ENCODE results near the gene CCR9. TPM values are rescaled to one million over a fixed set of nuclear protein-coding genes. Genes with fewer than 3 reads are reported as not detected.
"Not testable (repeated sequence)": the region's sequence is repeated elsewhere in the genome, so short reads cannot be mapped to it uniquely, and the experiment has no call there.

Gene CCR9
- polyA plus RNA-seq, 1 donor, result 1.0 TPM

GRCh38 chr3:45857024-45857423 lies 29.3 kb upstream of the CCR9 start:
- not testable (repeated sequence) for H3K4me3 ChIP-seq (ENCODE audit: low read length); DNase-seq; H3K27ac ChIP-seq (ENCODE audit: low read length); H3K27me3 ChIP-seq (ENCODE audit: control insufficient read depth, insufficient read depth, low read length); H3K9me3 ChIP-seq (ENCODE audit: control insufficient read depth, low read depth, low read length); H3K36me3 ChIP-seq (ENCODE audit: control insufficient read depth, insufficient read depth, low read length)
- WGBS (ENCODE audit: insufficient coverage, low lambda C conversion rate), result no CpG with 5 or more reads among the region's 2 CpGs
- H3K4me1 ChIP-seq (ENCODE audit: control insufficient read depth, insufficient read depth, low read length), result peaks cover 18% of the 10 kb centered on the region

DNA sequence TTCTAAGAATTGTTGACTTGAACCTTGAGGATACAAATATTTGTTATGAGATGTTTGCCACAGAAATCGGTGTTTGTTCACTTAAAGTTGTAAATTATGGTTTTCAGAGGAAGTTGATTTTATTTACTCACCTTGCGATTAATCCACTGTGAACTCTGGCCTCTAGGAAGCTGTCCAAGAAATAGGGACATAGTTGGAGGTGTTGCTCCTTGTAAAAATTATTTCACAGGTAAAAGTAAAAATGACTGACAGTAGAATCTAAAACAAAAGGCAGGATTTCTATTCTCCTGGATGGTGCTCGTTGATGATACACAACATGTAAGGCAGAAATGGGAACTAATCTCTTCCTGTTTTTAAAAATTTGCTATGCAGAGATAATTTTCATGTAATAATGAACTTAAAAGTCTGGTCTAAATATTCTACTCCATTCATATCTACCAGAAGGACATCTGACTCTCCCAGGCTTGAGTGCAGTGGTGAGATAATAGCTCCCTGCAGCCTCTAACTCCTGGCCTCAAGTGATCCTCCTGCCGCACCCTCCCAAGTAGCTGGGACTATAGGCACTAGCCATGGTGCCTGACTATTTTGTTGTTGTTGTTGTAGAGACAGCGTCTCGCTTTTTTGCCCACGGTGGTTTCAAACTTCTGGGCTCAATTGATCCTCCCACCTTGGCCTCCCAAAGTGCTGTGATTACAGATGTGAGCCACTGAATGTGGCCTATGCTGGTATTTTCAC lies 27.4 kb upstream of the CCR9 start:
- no peak for DNase-seq
- Histone ChIP-seq H3K27me3 (ENCODE audit: control insufficient read depth, insufficient read depth, low read length) (no peaks in the 10 kb centered on the region), H3K9me3 (ENCODE audit: control insufficient read depth, low read depth, low read length) (no peaks in the 10 kb centered on the region), H3K4me1 (ENCODE audit: control insufficient read depth, insufficient read depth, low read length) (peaks cover 22% of the 10 kb centered on the region), H3K4me3 (ENCODE audit: low read length) (no peak overlapping the region), H3K36me3 (ENCODE audit: control insufficient read depth, insufficient read depth, low read length) (no peaks in the 10 kb centered on the region), H3K27ac (ENCODE audit: low read length) (no peak overlapping the region)
- WGBS (ENCODE audit: insufficient coverage, low lambda C conversion rate), result 100% methylated on average over 1 of the region's 7 CpGs

DNA sequence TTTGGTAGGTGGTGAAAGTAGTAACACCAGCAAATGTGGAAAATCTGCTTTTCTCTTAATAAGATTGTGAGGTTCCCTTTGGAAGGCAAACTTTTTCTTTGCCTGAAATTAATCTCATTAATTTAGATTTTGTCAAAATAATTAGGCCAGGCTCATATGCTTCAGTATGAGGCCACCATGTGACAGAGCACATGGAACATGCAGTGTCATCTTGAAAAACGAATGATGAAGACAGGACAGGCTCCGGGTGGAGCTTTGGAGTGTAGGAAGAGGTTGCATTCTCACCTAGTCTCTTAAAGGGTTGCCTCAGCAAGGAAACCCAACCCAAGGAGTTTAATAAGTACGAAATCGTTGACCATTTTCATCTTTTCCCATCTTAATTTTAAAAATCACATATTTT lies 25.9 kb upstream of the CCR9 start:
- Histone ChIP-seq H3K36me3 (ENCODE audit: control insufficient read depth, insufficient read depth, low read length) (no peaks in the 10 kb centered on the region), H3K4me1 (ENCODE audit: control insufficient read depth, insufficient read depth, low read length) (peaks cover 22% of the 10 kb centered on the region), H3K27ac (ENCODE audit: low read length) (peak overlapping the region; percentile 39), H3K27me3 (ENCODE audit: control insufficient read depth, insufficient read depth, low read length) (no peaks in the 10 kb centered on the region), H3K9me3 (ENCODE audit: control insufficient read depth, low read depth, low read length) (no peaks in the 10 kb centered on the region), H3K4me3 (ENCODE audit: low read length) (no peak overlapping the region)
- WGBS (ENCODE audit: insufficient coverage, low lambda C conversion rate), result 80% methylated on average over 3 of the region's 4 CpGs
- no peak for DNase-seq

DNA sequence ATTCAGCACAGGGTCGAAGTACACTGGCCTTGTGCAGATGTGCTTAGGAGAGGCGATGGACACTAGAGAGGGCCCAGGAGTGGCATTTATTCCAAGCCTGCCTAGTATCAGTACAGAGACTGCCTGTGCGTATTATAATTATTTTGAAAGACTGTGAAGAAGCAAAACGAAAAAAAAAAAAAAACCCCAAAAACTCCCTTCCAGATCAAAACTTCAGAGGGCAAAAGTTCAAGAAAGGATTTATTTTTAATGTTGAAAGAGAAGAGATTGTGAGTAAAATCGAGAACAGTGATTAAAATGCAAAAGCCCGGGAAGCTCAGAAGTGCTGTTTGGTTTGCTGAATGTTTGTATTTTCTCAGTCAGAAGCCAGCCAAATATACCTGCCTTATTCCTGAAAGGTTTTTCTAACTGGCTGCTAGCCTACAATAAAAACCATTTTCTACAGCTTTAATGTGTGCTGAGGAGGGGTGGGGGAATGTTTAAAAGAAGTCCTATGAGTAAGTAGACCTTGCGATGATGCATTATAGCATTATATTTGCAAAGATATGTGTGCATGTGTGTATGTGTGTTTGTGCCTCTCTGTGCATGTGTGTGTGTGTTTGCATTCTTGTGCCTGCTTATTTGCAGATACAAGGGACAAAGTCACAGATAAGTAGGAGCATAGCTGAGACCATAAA lies 25.2 kb upstream of the CCR9 start:
- Histone ChIP-seq H3K4me3 (ENCODE audit: low read length) (no peak overlapping the region), H3K4me1 (ENCODE audit: control insufficient read depth, insufficient read depth, low read length) (peaks cover 22% of the 10 kb centered on the region), H3K27me3 (ENCODE audit: control insufficient read depth, insufficient read depth, low read length) (no peaks in the 10 kb centered on the region), H3K36me3 (ENCODE audit: control insufficient read depth, insufficient read depth, low read length) (no peaks in the 10 kb centered on the region), H3K27ac (ENCODE audit: low read length) (peak overlapping the region; percentile 39), H3K9me3 (ENCODE audit: control insufficient read depth, low read depth, low read length) (no peaks in the 10 kb centered on the region)
- peak; percentile 67 to 87 for DNase-seq
- 29% methylated on average over 1 of the region's 7 CpGs for WGBS (ENCODE audit: insufficient coverage, low lambda C conversion rate)

DNA sequence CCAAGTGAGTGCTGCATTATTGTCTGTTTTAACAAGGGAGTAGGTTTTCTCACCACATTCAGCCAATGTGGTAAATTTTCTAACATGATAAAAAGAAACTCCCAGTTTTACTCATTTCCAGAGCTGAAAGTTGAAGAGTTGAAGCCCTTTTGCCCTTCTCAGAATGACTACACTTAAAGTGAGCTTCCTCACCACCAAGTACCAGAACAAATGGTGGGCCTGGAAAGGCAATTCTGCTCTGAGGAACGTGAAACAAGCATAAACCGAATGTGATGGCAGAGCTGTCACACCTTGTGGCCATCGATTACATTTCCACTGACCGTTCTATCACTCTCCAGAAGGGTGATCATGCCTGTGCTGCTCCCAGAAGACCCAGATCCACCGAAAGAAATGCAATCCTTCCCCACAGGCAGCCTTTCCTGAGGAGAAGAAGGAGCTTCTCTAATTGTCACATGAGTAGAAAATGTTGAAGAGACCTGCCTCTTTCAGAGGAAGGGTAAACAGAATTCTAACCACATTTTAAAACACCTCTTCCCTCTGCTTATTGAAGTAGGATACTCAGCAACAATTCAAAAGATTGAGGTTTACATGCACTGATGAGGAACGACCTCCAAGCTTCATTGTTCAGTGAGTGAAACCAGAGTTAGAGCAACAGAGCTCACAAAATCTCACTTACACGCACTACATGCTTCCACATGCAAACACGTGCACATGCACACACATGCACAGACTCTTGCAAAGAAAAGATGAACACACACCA lies 21.4 kb upstream of the CCR9 start:
- DNase-seq, result no peak

GRCh38 chr3:45865563-45865962 lies 20.8 kb upstream of the CCR9 start:
- Histone ChIP-seq H3K27ac (ENCODE audit: low read length) (no peak overlapping the region), H3K36me3 (ENCODE audit: control insufficient read depth, insufficient read depth, low read length) (no peaks in the 10 kb centered on the region), H3K4me1 (ENCODE audit: control insufficient read depth, insufficient read depth, low read length) (peaks cover 16% of the 10 kb centered on the region), H3K27me3 (ENCODE audit: control insufficient read depth, insufficient read depth, low read length) (no peaks in the 10 kb centered on the region), H3K4me3 (ENCODE audit: low read length) (no peak overlapping the region), H3K9me3 (ENCODE audit: control insufficient read depth, low read depth, low read length) (no peaks in the 10 kb centered on the region)
- DNase-seq, result no peak
- WGBS (ENCODE audit: insufficient coverage, low lambda C conversion rate), result 100% methylated on average over 1 of the region's 6 CpGs

More for the DNA sequence above, 21.4 kb upstream of the CCR9 start:
- Histone ChIP-seq H3K4me3 (ENCODE audit: low read length) (no peak overlapping the region), H3K4me1 (ENCODE audit: control insufficient read depth, insufficient read depth, low read length) (peaks cover 21% of the 10 kb centered on the region), H3K36me3 (ENCODE audit: control insufficient read depth, insufficient read depth, low read length) (no peaks in the 10 kb centered on the region), H3K27ac (ENCODE audit: low read length) (no peak overlapping the region), H3K9me3 (ENCODE audit: control insufficient read depth, low read depth, low read length) (no peaks in the 10 kb centered on the region), H3K27me3 (ENCODE audit: control insufficient read depth, insufficient read depth, low read length) (no peaks in the 10 kb centered on the region)
- WGBS (ENCODE audit: insufficient coverage, low lambda C conversion rate), result 69% methylated on average over 2 of the region's 8 CpGs

DNA sequence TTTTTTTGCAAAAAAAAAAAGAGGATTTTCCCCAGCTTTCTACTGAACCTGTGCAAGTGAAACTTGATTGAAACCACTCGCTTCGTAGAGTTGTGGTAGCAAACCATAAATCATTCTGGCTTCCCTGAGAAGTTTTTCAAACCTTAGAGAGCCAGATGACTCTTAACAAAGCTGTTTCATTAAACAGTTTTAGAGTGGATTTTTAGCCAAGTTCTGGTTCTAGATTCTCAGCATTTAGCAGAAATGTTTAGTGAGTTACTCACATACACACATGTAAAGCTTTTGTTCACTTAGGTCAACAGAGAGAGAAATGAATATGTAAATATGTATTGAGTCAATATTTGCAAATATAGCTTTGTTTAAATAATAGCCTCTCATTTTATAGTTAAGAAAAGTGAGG lies 18.1 kb upstream of the CCR9 start:
- no peak overlapping the region for H3K27ac ChIP-seq (ENCODE audit: low read length)
- H3K36me3 ChIP-seq (ENCODE audit: control insufficient read depth, insufficient read depth, low read length), result no peaks in the 10 kb centered on the region
- no peak for DNase-seq
- no peaks in the 10 kb centered on the region for H3K9me3 ChIP-seq (ENCODE audit: control insufficient read depth, low read depth, low read length)
- H3K27me3 ChIP-seq (ENCODE audit: control insufficient read depth, insufficient read depth, low read length), result no peaks in the 10 kb centered on the region
- H3K4me1 ChIP-seq (ENCODE audit: control insufficient read depth, insufficient read depth, low read length), result no peaks in the 10 kb centered on the region
- no peak overlapping the region for H3K4me3 ChIP-seq (ENCODE audit: low read length)
- WGBS (ENCODE audit: insufficient coverage, low lambda C conversion rate), result 73% methylated on average over 2 of the region's 2 CpGs

- no peaks in the 10 kb centered on the region for H3K27me3 ChIP-seq (ENCODE audit: control insufficient read depth, insufficient read depth, low read length)
- no peak overlapping the region for H3K27ac ChIP-seq (ENCODE audit: low read length)
- DNase-seq, result no peak
- H3K4me3 ChIP-seq (ENCODE audit: low read length), result no peak overlapping the region
- no peaks in the 10 kb centered on the region for H3K9me3 ChIP-seq (ENCODE audit: control insufficient read depth, low read depth, low read length)
- no peaks in the 10 kb centered on the region for H3K4me1 ChIP-seq (ENCODE audit: control insufficient read depth, insufficient read depth, low read length)
- no peaks in the 10 kb centered on the region for H3K36me3 ChIP-seq (ENCODE audit: control insufficient read depth, insufficient read depth, low read length)
- WGBS (ENCODE audit: insufficient coverage, low lambda C conversion rate), result no CpG with 5 or more reads among the region's 2 CpGs
Measured at GRCh38 chr3:45868650-45869049, 17.7 kb upstream of the CCR9 start.

- Histone ChIP-seq H3K36me3 (ENCODE audit: control insufficient read depth, insufficient read depth, low read length) (no peaks in the 10 kb centered on the region), H3K9me3 (ENCODE audit: control insufficient read depth, low read depth, low read length) (no peaks in the 10 kb centered on the region), H3K4me1 (ENCODE audit: control insufficient read depth, insufficient read depth, low read length) (no peaks in the 10 kb centered on the region), H3K27ac (ENCODE audit: low read length) (no peak overlapping the region), H3K4me3 (ENCODE audit: low read length) (no peak overlapping the region), H3K27me3 (ENCODE audit: control insufficient read depth, insufficient read depth, low read length) (no peaks in the 10 kb centered on the region)
- no CpG with 5 or more reads among the region's 3 CpGs for WGBS (ENCODE audit: insufficient coverage, low lambda C conversion rate)
- DNase-seq, result no peak
Measured at GRCh38 chr3:45869638-45870037, 16.7 kb upstream of the CCR9 start.

DNA sequence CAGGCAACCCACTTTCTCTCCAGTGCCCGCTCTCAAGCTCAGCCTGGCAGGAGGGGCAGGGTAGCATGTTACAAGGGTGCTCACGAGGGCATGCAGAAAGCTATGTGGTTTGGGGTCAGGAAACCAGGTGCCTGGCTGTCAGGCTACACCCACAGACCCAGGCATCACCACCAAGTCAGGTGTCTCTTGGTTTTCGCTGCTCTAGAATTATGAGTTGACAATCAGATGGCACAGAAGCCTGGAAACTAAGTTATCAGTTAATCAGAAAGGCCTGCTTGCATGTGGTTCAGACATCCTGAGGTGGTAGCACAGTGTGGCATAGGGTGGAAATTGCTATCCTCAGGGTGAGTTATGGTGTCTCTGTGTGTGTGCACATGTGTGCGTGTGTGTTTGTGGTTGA lies 16.2 kb upstream of the CCR9 start:
- no peaks in the 10 kb centered on the region for H3K9me3 ChIP-seq (ENCODE audit: control insufficient read depth, low read depth, low read length)
- no peak overlapping the region for H3K4me3 ChIP-seq (ENCODE audit: low read length)
- H3K36me3 ChIP-seq (ENCODE audit: control insufficient read depth, insufficient read depth, low read length), result no peaks in the 10 kb centered on the region
- DNase-seq, result no peak
- H3K4me1 ChIP-seq (ENCODE audit: control insufficient read depth, insufficient read depth, low read length), result no peaks in the 10 kb centered on the region
- WGBS (ENCODE audit: insufficient coverage, low lambda C conversion rate), result no CpG with 5 or more reads among the region's 4 CpGs
- H3K27ac ChIP-seq (ENCODE audit: low read length), result no peak overlapping the region
- H3K27me3 ChIP-seq (ENCODE audit: control insufficient read depth, insufficient read depth, low read length), result no peaks in the 10 kb centered on the region
